Activated naive CD4-positive, alpha-beta T cell treated with anti-CD3 and anti-CD28 coated beads for 36 hours (primary cell): ENCODE measurements around the gene ADAMTS19. TPM values are rescaled to one million over a fixed set of nuclear protein-coding genes. Genes with fewer than 3 reads are reported as not detected.

ENCODE experiments used
- CTCF ChIA-PET: fragments of 350-600 bp; sonication (Branson Sonifier 250); formaldehyde crosslinking; loops from one replicate; lab custom pipeline; 2021; ENCODE audit warnings: antibody characterized with exemption; lab: Charles Lee
- DNase-seq: peaks from one replicate; pipeline ENCODE4 v3.0.0-alpha.2; 2020
- H3K27ac Mint-ChIP-seq: one replicate; pipeline ENCODE4 v1.8.0; 2021; ENCODE audit warnings: mild to moderate bottlenecking, mixed read lengths
- H3K27me3 Mint-ChIP-seq: one replicate; pipeline ENCODE4 v1.8.0; 2021; ENCODE audit warnings: low read depth, mixed read lengths
- H3K36me3 Mint-ChIP-seq: one replicate; pipeline ENCODE4 v1.8.0; 2021; ENCODE audit warnings: low read depth, mixed read lengths
- H3K4me1 Mint-ChIP-seq: one replicate; pipeline ENCODE4 v1.8.0; 2021; ENCODE audit warnings: low read depth, mixed read lengths
- H3K4me3 Mint-ChIP-seq: one replicate; pipeline ENCODE4 v1.8.0; 2021; ENCODE audit warnings: mild to moderate bottlenecking, moderate library complexity, mixed read lengths
- H3K9me3 Mint-ChIP-seq: one replicate; pipeline ENCODE4 v1.8.0; 2021; ENCODE audit warnings: mixed read lengths
- intact Hi-C: fragments of 100-400 bp; cut with micrococcal nuclease; formaldehyde crosslinking; loops from one replicate; pipeline ENCODE4 v1.15.1; 2023
- total RNA-seq, 2 experiments: library from RNA; stranded (reverse); gene quantifications; one replicate each; pipeline ENCODE4 v1.2.3, GENCODE V29; 2021

ADAMTS19 gene
- total RNA-seq, 2 experiments from 2014 or later = not detected

GRCh38 chr5:129724222-129724621 is 264.1 kb downstream of the ADAMTS19 start:
- DNase-seq = no peak
- intact Hi-C loops = no loop called here
- CTCF ChIA-PET = no interaction called here
- Mint-ChIP-seq H3K4me1 (no peaks in the 10 kb centered on the region), H3K4me3 (no peak overlapping the region), H3K27me3 (peaks cover 2% of the 10 kb centered on the region), H3K9me3 (no peaks in the 10 kb centered on the region), H3K27ac (no peak overlapping the region), H3K36me3 (no peaks in the 10 kb centered on the region)

GRCh38 chr5:129724647-129725046 is 264.5 kb downstream of the ADAMTS19 start:
- H3K9me3 Mint-ChIP-seq = no peaks in the 10 kb centered on the region
- no peaks in the 10 kb centered on the region for H3K4me1 Mint-ChIP-seq
- peaks cover 2% of the 10 kb centered on the region for H3K27me3 Mint-ChIP-seq
- intact Hi-C loops = no loop called here
- CTCF ChIA-PET = no interaction called here
- no peaks in the 10 kb centered on the region for H3K36me3 Mint-ChIP-seq
- H3K27ac Mint-ChIP-seq = no peak overlapping the region
- no peak overlapping the region for H3K4me3 Mint-ChIP-seq
- no peak for DNase-seq

DNA sequence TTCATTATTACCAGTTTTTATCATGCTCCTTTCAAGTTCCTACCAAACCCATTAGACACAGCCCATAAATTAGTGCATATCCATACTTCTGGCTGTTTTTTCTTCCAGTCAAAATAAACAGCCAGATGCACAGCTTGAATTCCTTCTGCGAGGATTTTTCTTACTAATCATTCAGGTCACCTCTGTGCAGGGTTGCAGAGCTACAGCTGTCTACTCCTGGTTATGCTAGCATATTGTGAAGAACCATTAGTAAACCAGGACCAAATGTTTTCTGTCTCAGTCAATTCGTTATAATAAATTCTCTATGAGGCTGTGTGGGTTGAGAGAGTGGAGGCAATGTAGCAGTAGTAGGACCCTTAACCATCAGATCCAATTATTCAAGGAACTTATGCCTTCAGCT is 279.7 kb downstream of the ADAMTS19 start:
- intact Hi-C loops = no loop called here
- no peak overlapping the region for H3K4me3 Mint-ChIP-seq
- H3K4me1 Mint-ChIP-seq = no peaks in the 10 kb centered on the region
- no peaks in the 10 kb centered on the region for H3K36me3 Mint-ChIP-seq
- peaks cover 10% of the 10 kb centered on the region for H3K27me3 Mint-ChIP-seq
- no peaks in the 10 kb centered on the region for H3K9me3 Mint-ChIP-seq
- no peak for DNase-seq
- no peak overlapping the region for H3K27ac Mint-ChIP-seq
- CTCF ChIA-PET = interaction anchor here (1.1 kb wide), 1 partner anchor 29 kb away, joined by 3 read pairs; no protein-coding TSS in a partner anchor

- Mint-ChIP-seq H3K4me1 (no peaks in the 10 kb centered on the region), H3K4me3 (no peak overlapping the region), H3K36me3 (no peaks in the 10 kb centered on the region), H3K9me3 (no peaks in the 10 kb centered on the region), H3K27me3 (peaks cover 10% of the 10 kb centered on the region), H3K27ac (no peak overlapping the region)
- no peak for DNase-seq
- intact Hi-C loops = no loop called here
- CTCF ChIA-PET = no interaction called here
Observed at GRCh38 chr5:129743541-129744187, 283.6 kb downstream of the ADAMTS19 start.

DNA sequence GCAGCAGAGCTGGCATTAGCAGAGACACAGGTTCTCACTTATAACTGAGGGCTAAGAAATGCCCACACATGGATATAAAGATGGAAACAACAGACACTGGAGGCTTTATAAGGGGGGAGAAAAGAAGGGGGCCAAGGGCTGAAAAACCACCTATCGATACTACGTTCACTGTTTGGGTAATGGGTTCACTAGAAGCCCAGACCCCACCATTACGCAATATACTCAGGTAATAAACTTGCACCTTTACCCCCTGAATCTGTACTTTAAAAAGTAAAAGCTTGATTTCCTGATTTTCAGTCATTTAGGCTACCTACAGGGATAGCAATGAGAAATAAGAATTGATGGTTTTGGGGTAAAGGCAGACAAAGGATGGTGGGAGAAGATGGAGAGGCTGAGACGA is 285.9 kb downstream of the ADAMTS19 start:
- DNase-seq = no peak
- Mint-ChIP-seq H3K9me3 (no peaks in the 10 kb centered on the region), H3K36me3 (no peaks in the 10 kb centered on the region), H3K27me3 (peaks cover 5% of the 10 kb centered on the region), H3K27ac (no peak overlapping the region), H3K4me1 (no peaks in the 10 kb centered on the region), H3K4me3 (no peak overlapping the region)
- intact Hi-C loops = no loop called here
- CTCF ChIA-PET = no interaction called here

DNA sequence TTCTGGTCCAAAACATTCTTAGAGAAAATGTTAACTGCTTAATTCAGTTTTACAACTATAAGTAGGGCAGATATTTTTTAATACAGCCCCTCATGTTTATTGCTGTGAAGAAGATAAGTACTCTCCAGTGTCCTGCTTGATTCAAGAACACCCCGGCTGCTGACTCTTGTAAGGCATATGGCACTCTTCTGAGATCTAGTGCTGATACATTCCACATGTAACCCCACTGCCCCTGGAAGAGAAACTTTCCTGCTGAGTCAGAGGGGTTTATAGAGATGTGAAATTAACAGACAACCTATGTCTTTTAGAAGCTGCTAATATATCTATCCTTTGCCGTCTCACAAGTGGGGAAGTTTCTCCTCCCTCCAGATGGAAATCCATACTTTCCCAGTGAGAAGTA is 286.8 kb downstream of the ADAMTS19 start:
- Mint-ChIP-seq H3K4me1 (no peaks in the 10 kb centered on the region), H3K4me3 (no peak overlapping the region), H3K27ac (no peak overlapping the region), H3K27me3 (peaks cover 4% of the 10 kb centered on the region), H3K9me3 (no peaks in the 10 kb centered on the region), H3K36me3 (no peaks in the 10 kb centered on the region)
- CTCF ChIA-PET = no interaction called here
- intact Hi-C loops = no loop called here
- DNase-seq = no peak

DNA sequence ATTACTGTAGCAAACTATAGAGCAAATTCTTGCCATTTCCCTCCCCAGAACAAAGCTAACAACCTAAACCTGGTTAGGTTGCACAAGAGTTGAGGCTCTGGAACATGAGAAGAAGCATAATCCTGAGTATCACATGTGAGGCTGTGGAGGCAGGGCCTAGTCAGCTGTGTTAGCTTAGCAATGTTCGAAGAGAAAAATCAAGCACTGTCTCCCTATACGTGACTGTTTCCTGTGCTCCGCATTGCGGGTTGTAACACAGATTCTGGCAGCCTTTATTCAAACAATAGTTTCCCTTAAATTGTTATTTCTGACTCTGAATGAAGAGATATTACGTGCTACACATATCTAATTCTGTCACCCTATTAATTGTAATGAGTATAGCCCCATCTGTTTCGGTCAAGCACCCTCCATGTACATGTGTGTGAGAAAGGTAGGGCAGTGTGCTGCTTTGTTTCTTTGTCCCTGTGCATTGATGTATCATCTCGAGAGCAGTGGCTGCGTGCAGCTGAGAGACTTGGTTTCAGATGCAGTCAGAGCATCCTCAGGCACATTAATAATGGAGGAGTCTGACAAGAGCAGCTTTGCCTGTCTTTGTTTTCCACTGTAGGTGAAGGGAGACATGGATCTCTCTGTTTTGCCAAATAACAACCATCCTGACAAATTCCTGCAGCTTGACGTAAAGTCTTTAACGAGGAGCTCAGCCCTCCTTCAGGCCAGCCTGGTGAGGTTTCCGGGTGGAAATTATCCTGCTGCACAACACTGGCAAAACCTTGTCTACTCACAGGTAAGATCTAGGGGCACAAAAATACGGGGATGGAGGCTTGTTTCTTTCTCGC is 287.7 kb downstream of the ADAMTS19 start, which contains the start of gene MINAR2:
Gene MINAR2, plus strand, starts transcription at position 523 of the 836 bp plus-strand sequence. Its CDS starts 97 bp downstream, at position 620.
- DNase-seq = no peak
- Mint-ChIP-seq H3K27ac (no peak within 1 kb of the TSS), H3K27me3 (peaks cover 7% of the 10 kb centered on the region), H3K9me3 (peaks cover 2% of the 10 kb centered on the region), H3K36me3 (no peaks in the 10 kb centered on the region), H3K4me3 (no peak within 1 kb of the TSS), H3K4me1 (no peaks in the 10 kb centered on the region)
- intact Hi-C loops = no loop called here
- CTCF ChIA-PET = interaction anchor here (1.5 kb wide), 1 partner anchor 12 kb away, joined by 4 read pairs; no protein-coding TSS in a partner anchor

DNA sequence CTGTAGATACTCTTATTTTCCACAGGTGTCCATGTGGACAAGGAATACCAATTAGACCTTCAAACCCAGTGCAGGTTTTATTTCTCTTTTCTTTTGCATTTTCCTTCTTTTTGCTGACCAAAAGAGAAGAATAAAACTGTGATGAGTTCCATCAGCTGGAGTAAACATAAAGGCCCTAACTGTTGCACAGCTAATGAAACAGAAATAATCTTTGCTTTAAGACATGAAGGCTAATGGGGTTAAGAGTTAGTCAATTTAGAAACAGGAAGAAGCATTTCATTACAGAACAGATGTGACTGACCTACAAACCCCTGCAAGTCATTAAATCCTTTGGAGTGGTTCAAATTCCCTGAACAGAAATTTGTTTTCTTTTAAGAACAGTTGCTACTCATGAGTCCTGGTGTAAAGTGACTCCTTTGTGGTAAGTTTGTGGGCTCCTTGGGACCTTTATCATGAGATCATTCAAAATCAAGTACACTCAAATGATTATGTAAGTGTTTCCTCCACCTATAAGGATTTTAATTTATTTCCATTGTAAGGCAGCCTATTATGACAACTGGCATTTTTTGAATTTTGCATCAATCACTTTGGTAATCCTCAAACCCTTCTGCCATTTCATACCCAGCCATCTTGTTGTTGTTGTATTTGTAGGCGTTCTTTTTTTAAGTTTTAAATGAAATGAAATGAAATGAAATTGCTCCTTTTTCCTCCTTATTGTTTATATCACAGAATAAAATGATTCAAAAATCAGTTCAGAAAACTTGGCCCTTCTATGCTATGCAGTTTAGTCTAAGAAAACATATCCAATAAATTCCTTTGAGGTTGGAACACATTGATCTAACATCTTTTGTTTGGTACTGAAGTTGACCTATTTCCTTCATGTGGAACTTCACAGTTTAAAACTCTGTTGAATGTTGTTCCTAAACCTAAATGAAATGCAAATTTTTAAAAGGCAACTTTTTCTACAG is 289.1 kb downstream of the ADAMTS19 start:
- CTCF ChIA-PET = interaction anchor here (1.5 kb wide), 1 partner anchor 10 kb away, joined by 4 read pairs; no protein-coding TSS in a partner anchor
- no peak overlapping the region for H3K4me3 Mint-ChIP-seq
- no peak for DNase-seq
- peaks cover 2% of the 10 kb centered on the region for H3K9me3 Mint-ChIP-seq
- intact Hi-C loops = no loop called here
- H3K4me1 Mint-ChIP-seq = no peaks in the 10 kb centered on the region
- H3K36me3 Mint-ChIP-seq = no peaks in the 10 kb centered on the region
- peaks cover 9% of the 10 kb centered on the region for H3K27me3 Mint-ChIP-seq
- H3K27ac Mint-ChIP-seq = no peak overlapping the region

- intact Hi-C loops = no loop called here
- Mint-ChIP-seq H3K9me3 (no peaks in the 10 kb centered on the region), H3K27ac (no peak overlapping the region), H3K27me3 (peaks cover 3% of the 10 kb centered on the region), H3K36me3 (no peaks in the 10 kb centered on the region), H3K4me1 (no peaks in the 10 kb centered on the region), H3K4me3 (no peak overlapping the region)
- CTCF ChIA-PET = interaction anchor here (1.4 kb wide), 1 partner anchor 11 kb away, joined by 5 read pairs; no protein-coding TSS in a partner anchor
- no peak for DNase-seq
Observed at GRCh38 chr5:129760636-129761325, 300.7 kb downstream of the ADAMTS19 start.

GRCh38 chr5:129763651-129764050 is 303.6 kb downstream of the ADAMTS19 start:
- H3K4me1 Mint-ChIP-seq = peaks cover 2% of the 10 kb centered on the region
- no peak overlapping the region for H3K27ac Mint-ChIP-seq
- DNase-seq = no peak
- H3K4me3 Mint-ChIP-seq = no peak overlapping the region
- no peaks in the 10 kb centered on the region for H3K9me3 Mint-ChIP-seq
- H3K27me3 Mint-ChIP-seq = no peaks in the 10 kb centered on the region
- CTCF ChIA-PET = interaction anchor here (0.6 to 1.3 kb wide), 2 partner anchors 8 to 1108 kb away, joined by 4 read pairs; no protein-coding TSS in a partner anchor
- H3K36me3 Mint-ChIP-seq = no peaks in the 10 kb centered on the region
- intact Hi-C loops = no loop called here

DNA sequence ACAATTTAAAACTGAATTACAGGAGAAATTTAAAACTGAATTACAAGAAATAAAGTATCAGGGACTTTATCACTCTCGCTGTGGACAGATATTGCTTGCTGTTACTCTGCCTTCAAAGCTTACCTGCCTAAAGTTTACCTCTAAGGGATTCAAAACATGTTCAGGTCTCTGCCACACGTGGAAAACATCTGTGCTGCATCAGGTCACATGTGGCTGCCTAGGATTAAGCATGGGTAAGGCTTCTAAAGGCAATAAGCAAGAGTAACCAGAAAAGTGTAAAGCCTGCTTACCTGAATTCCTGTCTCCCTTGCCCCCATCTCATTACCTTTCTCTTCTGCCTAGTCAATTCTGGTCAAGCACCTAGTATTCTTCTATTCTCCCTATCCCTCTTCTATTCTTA is 306.7 kb downstream of the ADAMTS19 start:
- CTCF ChIA-PET = interaction anchor here (3.4 kb wide), 1 partner anchor 861 kb away, joined by 9 read pairs; no protein-coding TSS in a partner anchor
- H3K27me3 Mint-ChIP-seq = no peaks in the 10 kb centered on the region

More for the DNA sequence above, 306.7 kb downstream of the ADAMTS19 start:
- Mint-ChIP-seq H3K4me1 (peaks cover 2% of the 10 kb centered on the region), H3K4me3 (no peak overlapping the region), H3K9me3 (no peaks in the 10 kb centered on the region), H3K36me3 (no peaks in the 10 kb centered on the region), H3K27ac (no peak overlapping the region)
- no peak for DNase-seq
- intact Hi-C loops = loop anchor here (1.0 to 5.0 kb wide), 4 partner anchors 97 to 1684 kb away; partner anchors contain the start of genes ISOC1 and SLC12A2
